ENCODE measurements around the gene IDUA. TPM values are rescaled to one million over a fixed set of nuclear protein-coding genes. Genes with fewer than 3 reads are reported as not detected.

IDUA gene
- total and polyA plus RNA-seq, 4 donors: 7.5 to 66.5 (median 21.6) TPM

DNA sequence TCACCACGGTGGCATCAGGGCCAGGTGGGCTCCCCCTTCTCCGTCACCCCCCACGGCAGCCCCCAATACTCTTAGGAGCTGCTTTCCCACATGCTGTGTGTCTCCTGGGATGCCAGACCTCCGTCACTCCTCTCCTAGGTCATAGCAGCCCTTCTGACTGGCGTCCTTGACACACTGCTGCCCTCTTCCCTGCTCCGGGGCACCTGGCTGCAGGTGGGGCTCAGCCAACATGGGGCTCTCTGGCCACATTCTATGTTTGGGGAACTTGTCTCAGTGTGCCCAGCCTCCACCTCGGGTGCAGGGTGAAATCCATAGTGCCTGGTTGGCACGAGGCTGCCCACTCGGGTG, 40.8 kb upstream of the IDUA start:
- Histone ChIP-seq H3K27me3 (ENCODE audit: control insufficient read depth in 3 of 3, insufficient read depth in 3 of 3, low read length in 2 of 3) (no peaks in the 10 kb centered on the region), H3K27ac (ENCODE audit: low read depth in 1 of 2, low read length in 1 of 2) (no peak overlapping the region), H3K4me1 (ENCODE audit: control insufficient read depth in 5 of 5, insufficient read depth in 5 of 5, low read length in 5 of 5) (peaks cover 0 to 9% (median 3%) of the 10 kb centered on the region in 5 donors), H3K9ac (ENCODE audit: insufficient read depth in 1 of 2, low read length in 2 of 2) (no peak overlapping the region), H3K36me3 (ENCODE audit: control insufficient read depth in 4 of 4, insufficient read depth in 4 of 4, low read length in 4 of 4) (peaks cover 0 to 1% (median 0%) of the 10 kb centered on the region in 4 donors), H3K9me3 (ENCODE audit: control insufficient read depth in 4 of 4, insufficient read depth in 3 of 4, low read length in 3 of 4) (no peaks in the 10 kb centered on the region), H3K4me3 (no peak overlapping the region)
- TF ChIP-seq, protein P1, sequence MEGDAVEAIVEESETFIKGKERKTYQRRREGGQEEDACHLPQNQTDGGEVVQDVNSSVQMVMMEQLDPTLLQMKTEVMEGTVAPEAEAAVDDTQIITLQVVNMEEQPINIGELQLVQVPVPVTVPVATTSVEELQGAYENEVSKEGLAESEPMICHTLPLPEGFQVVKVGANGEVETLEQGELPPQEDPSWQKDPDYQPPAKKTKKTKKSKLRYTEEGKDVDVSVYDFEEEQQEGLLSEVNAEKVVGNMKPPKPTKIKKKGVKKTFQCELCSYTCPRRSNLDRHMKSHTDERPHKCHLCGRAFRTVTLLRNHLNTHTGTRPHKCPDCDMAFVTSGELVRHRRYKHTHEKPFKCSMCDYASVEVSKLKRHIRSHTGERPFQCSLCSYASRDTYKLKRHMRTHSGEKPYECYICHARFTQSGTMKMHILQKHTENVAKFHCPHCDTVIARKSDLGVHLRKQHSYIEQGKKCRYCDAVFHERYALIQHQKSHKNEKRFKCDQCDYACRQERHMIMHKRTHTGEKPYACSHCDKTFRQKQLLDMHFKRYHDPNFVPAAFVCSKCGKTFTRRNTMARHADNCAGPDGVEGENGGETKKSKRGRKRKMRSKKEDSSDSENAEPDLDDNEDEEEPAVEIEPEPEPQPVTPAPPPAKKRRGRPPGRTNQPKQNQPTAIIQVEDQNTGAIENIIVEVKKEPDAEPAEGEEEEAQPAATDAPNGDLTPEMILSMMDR (IDR thresholded peaks at IDR 0.05; ENCODE audit: control extremely low read depth, extremely low read depth): no peak
- ATAC-seq (ENCODE audit: insufficient read depth, low FRiP score) (no peak), DNase-seq (no peak)
- WGBS, 2 donors: 74 to 80% methylated on average over 9 of the region's 9 CpGs

DNA sequence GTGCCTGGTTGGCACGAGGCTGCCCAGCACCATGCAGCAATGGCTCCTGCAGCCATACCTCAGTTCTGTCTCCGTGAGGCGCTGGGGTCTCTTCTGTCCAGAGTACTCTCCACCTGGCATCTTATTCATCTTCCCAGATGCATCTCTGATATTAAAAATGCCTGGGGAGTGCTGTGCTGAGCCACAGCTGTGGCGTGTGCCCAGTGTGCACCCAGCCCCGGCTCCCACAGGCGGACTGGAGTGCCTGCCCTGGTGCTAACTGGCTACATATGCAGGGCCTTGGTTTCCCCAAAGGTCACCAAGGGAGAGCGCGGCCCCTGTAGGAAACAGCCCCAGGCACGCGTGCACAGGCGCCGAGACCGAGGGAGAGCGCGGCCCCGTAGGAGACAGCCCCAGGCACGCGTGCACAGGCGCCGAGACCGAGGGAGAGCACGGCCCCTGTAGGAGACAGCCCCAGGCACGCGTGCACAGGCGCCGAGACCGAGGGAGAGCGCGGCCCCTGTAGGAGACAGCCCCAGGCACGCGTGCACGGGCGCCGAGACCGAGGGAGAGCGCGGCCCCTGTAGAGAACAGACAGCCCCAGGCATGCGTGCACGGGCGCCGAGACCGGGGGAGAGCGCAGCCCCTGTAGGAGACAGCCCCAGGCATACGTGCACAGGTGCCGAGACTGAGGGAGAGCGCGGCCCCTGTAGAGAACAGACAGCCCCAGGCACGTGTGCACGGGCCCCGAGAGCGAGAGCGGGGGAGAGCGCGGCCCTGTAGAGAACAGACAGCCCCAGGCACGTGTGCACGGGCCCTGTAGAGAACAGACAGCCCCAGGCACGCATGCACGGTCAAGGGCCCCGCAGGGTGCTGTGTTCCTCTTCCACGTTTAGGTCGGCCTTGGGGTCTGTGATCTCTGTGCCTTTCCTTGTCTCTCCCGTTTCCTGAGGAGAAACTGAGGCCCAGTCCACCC, 40.0 kb upstream of the IDUA start:
- 73 to 74% methylated on average over 52 to 62 of the region's 62 CpGs for WGBS, 2 donors
- ATAC-seq (ENCODE audit: insufficient read depth, low FRiP score) (no peak), DNase-seq (no peak)
- Histone ChIP-seq H3K27ac (ENCODE audit: low read depth in 1 of 2, low read length in 1 of 2) (no peak overlapping the region), H3K27me3 (ENCODE audit: control insufficient read depth in 3 of 3, insufficient read depth in 3 of 3, low read length in 2 of 3) (no peaks in the 10 kb centered on the region), H3K9me3 (ENCODE audit: control insufficient read depth in 4 of 4, insufficient read depth in 3 of 4, low read length in 3 of 4) (no peaks in the 10 kb centered on the region), H3K4me3 (no peak overlapping the region), H3K9ac (ENCODE audit: insufficient read depth in 1 of 2, low read length in 2 of 2) (no peak overlapping the region), H3K4me1 (ENCODE audit: control insufficient read depth in 5 of 5, insufficient read depth in 5 of 5, low read length in 5 of 5) (peaks cover 0 to 9% (median 3%) of the 10 kb centered on the region in 5 donors), H3K36me3 (ENCODE audit: control insufficient read depth in 4 of 4, insufficient read depth in 4 of 4, low read length in 4 of 4) (peaks cover 0 to 6% (median 0%) of the 10 kb centered on the region in 4 donors)
- TF ChIP-seq, protein P1 (IDR thresholded peaks at IDR 0.05; ENCODE audit: control extremely low read depth, extremely low read depth): no peak

DNA sequence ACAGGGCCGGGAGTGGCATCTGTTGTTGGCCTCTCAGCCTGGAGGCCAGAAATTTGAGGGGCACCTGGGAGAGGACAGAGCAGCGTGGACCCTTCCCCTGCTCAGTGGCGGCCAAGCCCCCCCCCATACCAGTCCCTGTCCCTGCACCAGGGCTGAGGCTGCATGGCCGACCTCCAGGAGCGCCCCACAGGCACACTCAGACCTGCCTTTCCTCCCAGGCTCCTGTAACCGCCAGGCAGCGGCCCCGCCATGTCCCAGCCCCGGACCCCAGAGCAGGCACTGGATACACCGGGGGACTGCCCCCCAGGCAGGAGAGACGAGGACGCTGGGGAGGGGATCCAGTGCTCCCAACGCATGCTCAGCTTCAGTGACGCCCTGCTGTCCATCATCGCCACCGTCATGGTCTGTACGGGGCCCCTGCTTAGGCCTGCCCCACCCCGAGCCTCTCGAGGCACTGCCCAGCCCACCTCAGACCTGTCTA, 39.3 kb upstream of the IDUA start:
- Histone ChIP-seq H3K9me3 (ENCODE audit: control insufficient read depth in 4 of 4, insufficient read depth in 3 of 4, low read length in 3 of 4) (no peaks in the 10 kb centered on the region), H3K27ac (ENCODE audit: low read depth in 1 of 2, low read length in 1 of 2) (no peak overlapping the region), H3K4me1 (ENCODE audit: control insufficient read depth in 5 of 5, insufficient read depth in 5 of 5, low read length in 5 of 5) (peaks cover 0 to 9% (median 3%) of the 10 kb centered on the region in 5 donors), H3K9ac (ENCODE audit: insufficient read depth in 1 of 2, low read length in 2 of 2) (no peak overlapping the region), H3K27me3 (ENCODE audit: control insufficient read depth in 3 of 3, insufficient read depth in 3 of 3, low read length in 2 of 3) (no peaks in the 10 kb centered on the region), H3K4me3 (no peak overlapping the region), H3K36me3 (ENCODE audit: control insufficient read depth in 4 of 4, insufficient read depth in 4 of 4, low read length in 4 of 4) (peaks cover 0 to 8% (median 0%) of the 10 kb centered on the region in 4 donors)
- WGBS, 2 donors: 95 to 96% methylated on average over 19 of the region's 19 CpGs
- DNase-seq (peak in 1 of 3 donors; percentile 8), ATAC-seq (ENCODE audit: insufficient read depth, low FRiP score) (no peak)
- TF ChIP-seq, protein P1 (IDR thresholded peaks at IDR 0.05; ENCODE audit: control extremely low read depth, extremely low read depth): no peak

Measured in lung (tissue), 12 donors.